SU-DHL-6 (cell line): ENCODE data around the gene MORN5.

Source experiments
- H2AFZ ChIP-seq: fragments of 200-600 bp; sonication (generic); 2 replicates; pipeline ENCODE4 v1.6.1; 2014; ENCODE audit warnings: low read depth, mild to moderate bottlenecking, moderate library complexity, mixed read lengths, antibody characterized with exemption, low read length; ENCODE audit not compliant: severe bottlenecking
- H3F3A ChIP-seq: fragments of 200-600 bp; shearing (Covaris generic); 2 replicates; pipeline ENCODE4 v1.6.0; 2016; ENCODE audit warnings: antibody characterized with exemption, mild to moderate bottlenecking; ENCODE audit not compliant: insufficient read depth
- H3K27ac ChIP-seq: fragments of 200-600 bp; sonication (generic); 2 replicates; pipeline ENCODE4 v1.5.1; 2016; ENCODE audit warnings: low read depth, mild to moderate bottlenecking, low read length, moderate library complexity, mixed read lengths
- H3K27me3 ChIP-seq: fragments of 200-600 bp; sonication (generic), shearing (Covaris generic); 2 replicates; pipeline ENCODE4 v1.6.0; 2014; ENCODE audit warnings: mild to moderate bottlenecking, low read length
- H3K36me3 ChIP-seq: fragments of 200-600 bp; sonication (generic); 2 replicates; pipeline ENCODE4 v1.6.1; 2014; ENCODE audit warnings: mild to moderate bottlenecking, low read length, mixed read lengths
- H3K4me2 ChIP-seq: fragments of 300-600, 200-600 bp; shearing (Covaris generic), sonication (generic); 2 replicates; pipeline ENCODE4 v1.6.0; 2014; ENCODE audit warnings: low read length, low read depth, mild to moderate bottlenecking; ENCODE audit not compliant: poor library complexity, severe bottlenecking
- H3K4me3 ChIP-seq: fragments of 200-600 bp; sonication (generic); 2 replicates; pipeline ENCODE4 v1.5.1; 2014; ENCODE audit warnings: antibody characterized with exemption, low read length, mild to moderate bottlenecking, mixed read lengths; ENCODE audit not compliant: insufficient read depth, poor library complexity, severe bottlenecking
- H3K79me2 ChIP-seq: fragments of 200-600 bp; sonication (generic); 2 replicates; pipeline ENCODE4 v1.6.1; 2014; ENCODE audit warnings: mild to moderate bottlenecking, low read length, moderate library complexity; ENCODE audit not compliant: insufficient read depth
- H3K9ac ChIP-seq: fragments of 200-600 bp; sonication (generic); 2 replicates; pipeline ENCODE4 v1.7.0; 2014; ENCODE audit warnings: mild to moderate bottlenecking, low read length
- H3K9me2 ChIP-seq: fragments of 200-600 bp; sonication (generic); replicated peaks from 2 replicates; pipeline ENCODE4 v1.6.1; 2014; ENCODE audit warnings: low read length; ENCODE audit not compliant: insufficient read depth
- H3K9me3 ChIP-seq: fragments of 200-600 bp; sonication (generic); 2 replicates; pipeline ENCODE4 v1.6.1; 2014; ENCODE audit warnings: low read length, mixed read lengths; ENCODE audit not compliant: insufficient read depth
- H4K20me1 ChIP-seq: fragments of 200-600 bp; sonication (generic); 2 replicates; pipeline ENCODE4 v1.6.1; 2014; ENCODE audit warnings: low read depth, mild to moderate bottlenecking, antibody characterized with exemption, low read length, moderate library complexity, mixed read lengths
- EZH2phosphoT487 ChIP-seq: fragments of 200-600 bp; sonication (generic), shearing (Covaris generic); conservative IDR thresholded peaks from 2 replicates; pipeline ENCODE4 v1.6.1; 2018; ENCODE audit warnings: mild to moderate bottlenecking, antibody characterized with exemption, low read length, moderate library complexity, mixed read lengths
- TF ChIP-seq, protein P1 (sequence below): fragments of 200-600 bp; sonication (generic); IDR thresholded peaks from one replicate; pipeline ENCODE4 v1.5.1; 2017; ENCODE audit warnings: antibody characterized with exemption, mild to moderate bottlenecking, low read length, moderate library complexity; ENCODE audit not compliant: insufficient read depth, poor library complexity, severe bottlenecking

The MORN5 gene

DNA sequence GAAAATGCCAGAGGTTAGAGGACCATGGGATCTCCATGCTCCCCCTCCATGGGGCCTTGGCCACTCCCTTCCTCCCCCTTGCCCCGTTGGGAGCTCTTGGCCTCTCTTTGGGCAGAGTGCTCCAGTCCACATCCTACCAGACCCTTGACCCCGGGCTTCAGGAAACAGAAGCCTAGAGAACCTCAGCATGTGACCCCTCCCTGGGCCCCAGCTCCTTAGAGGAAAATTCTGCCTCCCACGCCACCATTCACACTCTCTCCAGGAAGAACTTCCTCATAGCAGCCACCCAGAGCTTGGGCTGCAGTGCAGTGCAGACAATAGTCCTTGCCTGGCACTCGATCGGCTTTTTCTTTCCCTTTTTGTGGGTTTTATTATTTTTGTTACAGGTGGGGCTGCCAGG is 63.1 kb downstream of the MORN5 start:
- H2AFZ ChIP-seq = no peak overlapping the region
- H3K4me2 ChIP-seq = no peak overlapping the region
- no peaks in the 10 kb centered on the region for H3K36me3 ChIP-seq
- H3K9ac ChIP-seq = no peak overlapping the region
- H3K4me3 ChIP-seq = no peak overlapping the region
- H3K27me3 ChIP-seq = no peaks in the 10 kb centered on the region
- no peaks in the 10 kb centered on the region for H3F3A ChIP-seq
- H4K20me1 ChIP-seq = no peaks in the 10 kb centered on the region
- no peak for TF ChIP-seq EZH2phosphoT487
- TF ChIP-seq, protein P1, sequence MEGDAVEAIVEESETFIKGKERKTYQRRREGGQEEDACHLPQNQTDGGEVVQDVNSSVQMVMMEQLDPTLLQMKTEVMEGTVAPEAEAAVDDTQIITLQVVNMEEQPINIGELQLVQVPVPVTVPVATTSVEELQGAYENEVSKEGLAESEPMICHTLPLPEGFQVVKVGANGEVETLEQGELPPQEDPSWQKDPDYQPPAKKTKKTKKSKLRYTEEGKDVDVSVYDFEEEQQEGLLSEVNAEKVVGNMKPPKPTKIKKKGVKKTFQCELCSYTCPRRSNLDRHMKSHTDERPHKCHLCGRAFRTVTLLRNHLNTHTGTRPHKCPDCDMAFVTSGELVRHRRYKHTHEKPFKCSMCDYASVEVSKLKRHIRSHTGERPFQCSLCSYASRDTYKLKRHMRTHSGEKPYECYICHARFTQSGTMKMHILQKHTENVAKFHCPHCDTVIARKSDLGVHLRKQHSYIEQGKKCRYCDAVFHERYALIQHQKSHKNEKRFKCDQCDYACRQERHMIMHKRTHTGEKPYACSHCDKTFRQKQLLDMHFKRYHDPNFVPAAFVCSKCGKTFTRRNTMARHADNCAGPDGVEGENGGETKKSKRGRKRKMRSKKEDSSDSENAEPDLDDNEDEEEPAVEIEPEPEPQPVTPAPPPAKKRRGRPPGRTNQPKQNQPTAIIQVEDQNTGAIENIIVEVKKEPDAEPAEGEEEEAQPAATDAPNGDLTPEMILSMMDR = no peak
- no peaks in the 10 kb centered on the region for H3K9me3 ChIP-seq
- H3K9me2 ChIP-seq = no peaks in the 10 kb centered on the region
- H3K27ac ChIP-seq = no peak overlapping the region
- no peaks in the 10 kb centered on the region for H3K79me2 ChIP-seq

DNA sequence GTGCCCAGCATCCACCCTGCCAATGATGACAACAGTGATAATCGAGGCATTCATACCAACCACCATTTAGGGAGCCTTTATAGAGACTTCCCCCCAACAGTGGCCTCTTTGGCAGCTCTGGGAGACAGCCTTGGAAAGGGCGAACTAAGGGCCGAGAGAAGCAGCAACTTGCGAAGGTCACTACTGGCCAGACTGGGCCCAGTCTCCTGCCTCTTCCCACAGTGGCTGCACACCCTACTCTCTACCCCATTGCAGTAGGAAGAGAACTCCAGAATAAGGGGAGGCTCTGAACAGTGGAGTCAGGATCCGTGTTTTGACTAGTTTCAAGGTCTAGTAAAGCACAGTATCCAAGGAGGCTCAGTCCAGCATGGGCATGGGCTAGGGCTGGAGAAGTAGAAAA is 63.7 kb downstream of the MORN5 start:
- no peaks in the 10 kb centered on the region for H3K9me3 ChIP-seq
- H3F3A ChIP-seq = no peaks in the 10 kb centered on the region
- no peaks in the 10 kb centered on the region for H3K36me3 ChIP-seq
- H2AFZ ChIP-seq = no peak overlapping the region
- no peaks in the 10 kb centered on the region for H3K27me3 ChIP-seq
- H4K20me1 ChIP-seq = no peaks in the 10 kb centered on the region
- H3K9me2 ChIP-seq = no peaks in the 10 kb centered on the region
- H3K9ac ChIP-seq = no peak overlapping the region
- H3K27ac ChIP-seq = no peak overlapping the region
- no peak overlapping the region for H3K4me3 ChIP-seq
- no peaks in the 10 kb centered on the region for H3K79me2 ChIP-seq
- no peak overlapping the region for H3K4me2 ChIP-seq
- TF ChIP-seq EZH2phosphoT487 = no peak
- TF ChIP-seq, protein P1 = no peak

DNA sequence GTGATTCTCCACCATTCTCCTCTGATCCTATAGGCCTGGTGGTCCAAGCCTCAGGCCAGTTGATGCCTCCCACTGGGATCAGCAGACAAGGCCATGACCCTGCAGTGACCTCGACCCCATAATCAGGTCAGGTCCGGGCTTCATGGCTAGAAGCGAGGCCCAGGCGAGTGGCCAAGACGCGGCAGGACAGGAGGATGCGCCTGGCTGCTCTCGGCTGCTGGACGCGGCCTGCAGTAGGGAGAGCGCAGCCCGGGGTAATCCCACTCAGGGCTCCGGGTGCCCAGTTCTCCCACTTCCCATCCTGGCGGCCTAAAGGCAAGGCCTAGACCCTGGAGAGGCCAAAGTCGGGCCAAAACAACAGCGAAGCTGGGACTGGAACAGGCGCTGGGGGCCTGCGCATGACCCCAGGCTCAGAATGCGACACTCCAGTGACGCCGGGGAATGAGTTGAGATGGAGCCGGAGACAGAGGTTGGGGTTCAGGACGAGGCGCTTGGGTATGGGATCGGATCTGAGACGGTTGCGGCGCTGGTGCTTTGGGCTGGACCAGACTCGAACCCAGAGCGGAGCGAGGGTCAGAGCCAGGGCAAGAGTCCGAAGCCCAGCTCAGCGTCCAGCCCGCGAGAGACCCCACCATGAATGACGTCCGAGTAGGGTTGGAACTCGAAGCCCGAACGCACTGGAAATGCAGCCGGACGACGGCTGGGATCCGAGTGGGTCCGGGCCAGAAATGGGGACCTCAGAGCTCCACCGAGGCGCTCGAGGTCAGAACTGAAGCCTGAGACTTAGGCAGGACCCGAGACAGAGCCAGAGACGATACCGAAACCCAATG is 65.8 kb downstream of the MORN5 start:
- no peaks in the 10 kb centered on the region for H3K9me2 ChIP-seq
- no peak overlapping the region for H2AFZ ChIP-seq
- H3K4me3 ChIP-seq = no peak overlapping the region
- no peaks in the 10 kb centered on the region for H3K27me3 ChIP-seq
- H3K79me2 ChIP-seq = no peaks in the 10 kb centered on the region
- no peak overlapping the region for H3K9ac ChIP-seq
- TF ChIP-seq, protein P1 = no peak
- no peak for TF ChIP-seq EZH2phosphoT487
- H3K4me2 ChIP-seq = no peak overlapping the region
- H3K9me3 ChIP-seq = no peaks in the 10 kb centered on the region
- H4K20me1 ChIP-seq = no peaks in the 10 kb centered on the region
- no peaks in the 10 kb centered on the region for H3K36me3 ChIP-seq
- H3F3A ChIP-seq = no peaks in the 10 kb centered on the region
- H3K27ac ChIP-seq = no peak overlapping the region
